SJCRH30 (cell line): ENCODE results near the gene CHD5. TPM values are rescaled to one million over a fixed set of nuclear protein-coding genes. Genes with fewer than 3 reads are reported as not detected.

Experiments
- DNase-seq, 2 experiments: peaks; one replicate each; pipeline ENCODE4 v3.0.0-alpha.2; 2015 to 2020
- H3K27ac ChIP-seq: fragments of 250-450 bp; sonication (Bioruptor Pico); 2 replicates; pipeline ENCODE4 v1.5.1; 2020; ENCODE audit warnings: mild to moderate bottlenecking, moderate library complexity
- H3K27me3 ChIP-seq: fragments of 250-450 bp; sonication (Bioruptor Pico); 2 replicates; pipeline ENCODE4 v1.5.1; 2020; ENCODE audit warnings: mild to moderate bottlenecking, moderate library complexity
- H3K36me3 ChIP-seq: fragments of 250-450 bp; sonication (Bioruptor Pico); 2 replicates; pipeline ENCODE4 v1.5.1; 2020; ENCODE audit warnings: mild to moderate bottlenecking, moderate library complexity
- H3K4me1 ChIP-seq: fragments of 250-450 bp; sonication (Bioruptor Pico); 2 replicates; pipeline ENCODE4 v1.5.1; 2020; ENCODE audit warnings: mild to moderate bottlenecking, moderate library complexity
- H3K4me3 ChIP-seq: fragments of 250-450 bp; sonication (Bioruptor Pico); 2 replicates; pipeline ENCODE4 v1.5.1; 2020; ENCODE audit warnings: mild to moderate bottlenecking, moderate library complexity
- H3K9me3 ChIP-seq: fragments of 250-450 bp; sonication (Bioruptor Pico); replicated peaks from 2 replicates; pipeline ENCODE4 v1.5.1; 2020; ENCODE audit warnings: mild to moderate bottlenecking, moderate library complexity
- total RNA-seq: library from RNA; depleted of rRNA; stranded (reverse); fragments of >200 nt; shearing (Covaris generic); gene quantifications from 2 replicates; pipeline ENCODE4 v1.2.3, GENCODE V29; 2014; rRNA removed

The CHD5 gene
- total RNA-seq, 1 experiment from 2014 or later, result 0.06 TPM

- Histone ChIP-seq H3K36me3 (no peaks in the 10 kb centered on the region), H3K9me3 (no peaks in the 10 kb centered on the region), H3K4me3 (no peak overlapping the region), H3K27me3 (peaks cover 23% of the 10 kb centered on the region), H3K4me1 (no peaks in the 10 kb centered on the region), H3K27ac (no peak overlapping the region)
- DNase-seq, result no peak
Observed at GRCh38 chr1:6054596-6054995, 125.5 kb downstream of the CHD5 start.

DNA sequence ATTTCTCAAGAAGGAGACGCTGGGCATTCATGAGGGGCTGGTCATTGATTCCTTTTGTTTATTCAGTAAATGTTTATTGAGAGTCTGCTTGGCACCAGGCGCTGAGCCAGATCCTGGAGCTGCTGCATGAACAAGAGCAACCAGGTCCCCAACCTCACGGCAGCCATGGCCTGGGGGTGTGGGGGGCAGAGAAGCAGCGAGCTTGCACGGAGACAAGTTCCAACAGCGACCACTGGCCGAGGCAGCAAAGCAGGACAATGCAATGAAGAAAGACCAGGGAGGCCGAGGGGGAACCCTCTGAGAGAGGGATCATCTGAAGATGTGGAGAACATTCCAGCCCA lies 126.9 kb downstream of the CHD5 start:
- H3K27ac ChIP-seq, result no peak overlapping the region
- H3K4me1 ChIP-seq, result no peaks in the 10 kb centered on the region
- no peaks in the 10 kb centered on the region for H3K36me3 ChIP-seq
- no peaks in the 10 kb centered on the region for H3K9me3 ChIP-seq
- no peak for DNase-seq
- H3K27me3 ChIP-seq, result peaks cover 19% of the 10 kb centered on the region
- H3K4me3 ChIP-seq, result no peak overlapping the region

GRCh38 chr1:6052543-6053205 lies 127.4 kb downstream of the CHD5 start:
- H3K27me3 ChIP-seq, result peaks cover 17% of the 10 kb centered on the region
- no peak overlapping the region for H3K27ac ChIP-seq
- no peaks in the 10 kb centered on the region for H3K36me3 ChIP-seq
- H3K4me3 ChIP-seq, result no peak overlapping the region
- peak; percentile 73 to 85 for DNase-seq
- H3K9me3 ChIP-seq, result no peaks in the 10 kb centered on the region
- H3K4me1 ChIP-seq, result no peaks in the 10 kb centered on the region

Other genes starting within 250 kb of the CHD5 start
- 6.4 and 7.3 TPM in 2 replicates for gene NPHP4, start 187.9 kb downstream of the CHD5 start, total RNA-seq
- gene KCNAB2, start 134.4 kb downstream of the CHD5 start, total RNA-seq, result 0.56 and 0.77 TPM in 2 replicates
- 606 and 680 TPM in 2 replicates for gene RPL22, start 19.3 kb upstream of the CHD5 start, total RNA-seq
- not detected in 2 replicates for gene RNF207, start 25.8 kb upstream of the CHD5 start, total RNA-seq
- 109 and 111 TPM in 2 replicates for gene ICMT, start 55.6 kb upstream of the CHD5 start, total RNA-seq
- not detected in 2 replicates for gene HES3, start 63.9 kb upstream of the CHD5 start, total RNA-seq
- gene GPR153, start 80.8 kb upstream of the CHD5 start, total RNA-seq, result 58.2 and 61.3 TPM in 2 replicates
- 51.2 and 51.8 TPM in 2 replicates for gene ACOT7, start 213.4 kb upstream of the CHD5 start, total RNA-seq
- gene HES2, start 239.6 kb upstream of the CHD5 start, total RNA-seq, result not detected in 2 replicates
- gene ESPN, start 244.5 kb upstream of the CHD5 start, total RNA-seq, result 0.30 and 0.55 TPM in 2 replicates